Left lobe of liver (tissue), 2 donors: Measurements from ENCODE around the gene STAG2. TPM values are rescaled to one million over a fixed set of nuclear protein-coding genes. Genes with fewer than 3 reads are reported as not detected.
"Not testable (repeated sequence)": the region's sequence is repeated elsewhere in the genome, so short reads cannot be mapped to it uniquely, and the experiment has no call there.

Experiments used
- ATAC-seq: fragments of 200-7000 bp; cut with Tn5 transposase; one replicate; pipeline ENCODE4 v1.9.1; 2020; ENCODE audit warnings: mild to moderate bottlenecking, moderate library complexity
- DNase-seq: peaks from one replicate; pipeline ENCODE4 v3.0.0-alpha.2; 2020; ENCODE audit warnings: low spot score
- total RNA-seq: library from RNA; stranded (reverse); gene quantifications from one replicate; pipeline ENCODE4 v1.2.1, GENCODE V29; 2021
- donor health status: DM: no; HTN: no; CAD: no; lungs with moderate emphysema.
- donor health status: DM: no; HTN: yes; CAD: no.

The STAG2 gene
- total RNA-seq, 1 donor from 2014 or later = 15.2 TPM

DNA sequence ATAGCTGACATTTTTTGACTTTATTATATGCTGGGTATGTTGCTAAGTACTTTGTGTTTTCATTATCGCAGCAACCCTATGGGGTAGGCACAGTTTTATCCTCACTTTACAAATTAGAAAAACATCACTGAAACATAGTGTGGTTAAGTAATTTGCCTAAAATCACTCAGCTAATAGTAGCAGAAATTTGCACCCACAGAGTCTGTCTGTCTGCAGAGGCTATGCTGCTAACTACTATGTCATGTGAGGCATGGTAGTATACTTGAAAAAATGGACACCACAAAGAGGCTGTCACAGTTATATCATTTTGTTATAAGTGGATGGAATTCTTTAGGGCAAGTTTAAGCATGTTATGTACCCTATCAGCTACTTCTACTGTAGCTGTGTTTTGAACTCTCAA is 69.0 kb downstream of the STAG2 start:
- ATAC-seq = no peak
- no peak for DNase-seq

DNA sequence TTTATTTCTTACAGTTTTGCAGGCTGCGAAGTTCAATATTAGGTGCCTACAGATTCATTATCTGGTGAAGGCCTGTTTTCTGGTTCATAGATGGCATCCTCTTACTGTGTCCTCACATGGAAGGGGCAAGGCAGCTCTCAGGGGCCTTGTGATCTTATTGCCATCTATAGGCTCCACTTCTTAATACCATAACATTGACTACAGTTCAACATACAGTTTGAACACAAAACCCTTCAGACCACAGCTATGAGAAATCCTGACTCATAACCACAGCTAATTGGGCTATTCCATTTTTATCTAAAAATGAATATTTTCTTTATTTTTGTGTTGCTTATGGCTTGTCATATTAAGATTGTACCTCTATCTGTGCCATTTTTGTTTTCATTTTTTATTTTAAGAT is 72.3 kb downstream of the STAG2 start:
- ATAC-seq = no peak
- DNase-seq = no peak

DNA sequence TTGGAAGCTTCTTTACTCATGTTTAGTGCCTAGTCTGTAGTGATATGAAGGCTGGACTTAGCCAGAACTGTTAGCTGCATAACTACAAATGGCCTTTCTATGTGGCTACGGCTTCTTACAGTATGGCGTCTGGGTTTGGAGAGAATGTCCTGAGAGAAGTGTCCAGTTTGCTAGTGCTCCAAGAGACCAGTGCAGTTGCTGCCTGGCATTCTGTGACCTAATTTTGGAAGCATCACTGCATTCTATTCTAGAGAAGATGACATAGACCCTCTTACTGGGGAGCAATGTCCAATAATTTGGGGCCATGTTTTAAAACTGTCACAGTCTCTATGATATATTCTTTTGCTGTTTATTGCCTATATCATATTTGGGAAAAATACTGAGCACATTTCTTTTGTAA is 74.2 kb downstream of the STAG2 start:
- no peak for ATAC-seq
- no peak for DNase-seq

DNA sequence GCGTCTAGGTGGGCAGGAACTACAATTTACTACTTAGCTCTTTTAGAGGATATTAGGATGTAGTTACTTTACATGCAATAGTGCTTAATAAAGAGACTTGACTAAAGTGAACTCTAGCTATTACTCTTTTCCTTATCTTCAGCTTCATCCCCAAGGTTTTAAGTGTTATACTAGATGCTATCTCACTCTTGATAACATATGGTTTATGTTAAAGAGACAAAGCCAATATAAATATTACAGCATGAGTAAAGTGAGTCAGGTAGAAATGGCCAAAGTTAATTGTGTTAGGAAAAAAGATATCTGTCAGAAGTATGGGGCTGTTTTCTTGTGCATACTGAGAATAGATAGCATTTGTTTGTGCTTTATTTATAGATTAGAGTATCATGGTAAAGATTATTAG is 80.5 kb downstream of the STAG2 start:
- no peak for ATAC-seq

DNA sequence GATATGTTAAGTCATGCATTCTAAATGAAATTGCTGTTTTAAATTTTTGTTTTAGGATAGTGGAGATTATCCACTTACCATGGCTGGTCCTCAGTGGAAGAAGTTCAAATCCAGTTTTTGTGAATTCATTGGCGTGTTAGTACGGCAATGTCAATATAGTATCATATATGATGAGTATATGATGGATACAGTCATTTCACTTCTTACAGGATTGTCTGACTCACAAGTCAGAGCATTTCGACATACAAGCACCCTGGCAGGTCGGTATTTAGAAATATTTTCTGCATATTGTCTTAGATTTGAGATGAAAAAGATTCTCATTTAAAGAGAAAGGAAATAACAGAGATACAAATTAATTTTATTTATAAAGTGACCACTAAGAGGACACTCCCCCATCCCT is 83.6 kb downstream of the STAG2 start:
- DNase-seq (no peak), ATAC-seq (no peak)

More for the DNA sequence above, 80.5 kb downstream of the STAG2 start:
- DNase-seq = no peak

DNA sequence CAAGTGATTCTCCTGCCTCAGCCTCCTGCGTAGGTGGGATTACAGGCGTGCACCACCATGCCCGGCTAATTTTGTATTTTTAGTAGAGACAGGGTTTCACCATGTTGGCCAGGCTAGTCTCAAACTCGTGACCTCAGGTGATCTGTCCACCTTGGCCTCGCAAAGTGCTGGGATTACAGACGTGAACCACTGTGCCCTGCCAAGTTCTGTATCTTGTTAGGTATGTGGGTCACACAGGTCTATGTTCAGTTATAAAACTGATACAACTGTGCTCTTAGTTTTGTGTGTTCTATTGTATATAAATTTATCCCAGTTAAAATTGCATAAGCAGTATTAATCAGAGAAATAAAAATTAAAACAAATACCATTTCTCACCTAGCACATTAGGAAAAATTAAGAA is 122.9 kb downstream of the STAG2 start:
- ATAC-seq = peak; percentile 68
- not testable (repeated sequence) for DNase-seq

DNA sequence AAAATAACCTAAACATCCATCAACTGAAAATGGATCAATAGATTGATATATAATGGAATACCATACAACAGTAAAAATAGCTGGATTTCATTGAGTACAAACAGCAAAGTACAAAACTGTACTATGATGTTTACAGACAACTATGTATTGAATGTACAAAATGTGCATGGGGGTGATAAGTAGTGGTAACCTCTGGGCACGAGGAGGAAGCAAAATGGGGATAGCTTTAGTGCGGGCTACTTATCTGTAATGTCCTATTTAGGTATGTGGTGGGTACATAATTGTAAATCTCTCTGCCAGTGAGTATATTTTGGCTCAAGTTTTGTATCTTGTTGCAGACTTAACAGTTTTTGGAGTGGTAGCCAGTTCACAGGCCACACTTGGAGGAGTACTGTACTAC is 123.6 kb downstream of the STAG2 start:
- ATAC-seq (no peak), DNase-seq (no peak)

DNA sequence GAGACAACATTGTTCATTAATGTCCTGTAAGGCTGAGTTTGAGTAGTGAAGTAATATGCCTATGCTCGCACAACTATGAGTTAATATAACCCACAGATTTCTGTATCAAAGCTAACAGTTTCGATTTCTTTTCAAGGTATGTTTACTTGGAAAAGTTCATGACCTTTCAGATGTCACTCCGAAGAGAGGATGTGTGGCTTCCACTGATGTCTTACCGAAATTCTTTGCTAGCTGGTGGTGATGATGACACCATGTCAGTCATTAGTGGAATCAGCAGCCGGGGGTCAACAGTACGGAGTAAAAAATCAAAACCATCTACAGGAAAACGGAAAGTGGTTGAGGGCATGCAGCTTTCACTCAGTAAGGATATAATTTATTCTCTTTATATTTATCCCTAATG is 124.9 kb downstream of the STAG2 start:
- no peak for DNase-seq
- ATAC-seq = peak; percentile 67

DNA sequence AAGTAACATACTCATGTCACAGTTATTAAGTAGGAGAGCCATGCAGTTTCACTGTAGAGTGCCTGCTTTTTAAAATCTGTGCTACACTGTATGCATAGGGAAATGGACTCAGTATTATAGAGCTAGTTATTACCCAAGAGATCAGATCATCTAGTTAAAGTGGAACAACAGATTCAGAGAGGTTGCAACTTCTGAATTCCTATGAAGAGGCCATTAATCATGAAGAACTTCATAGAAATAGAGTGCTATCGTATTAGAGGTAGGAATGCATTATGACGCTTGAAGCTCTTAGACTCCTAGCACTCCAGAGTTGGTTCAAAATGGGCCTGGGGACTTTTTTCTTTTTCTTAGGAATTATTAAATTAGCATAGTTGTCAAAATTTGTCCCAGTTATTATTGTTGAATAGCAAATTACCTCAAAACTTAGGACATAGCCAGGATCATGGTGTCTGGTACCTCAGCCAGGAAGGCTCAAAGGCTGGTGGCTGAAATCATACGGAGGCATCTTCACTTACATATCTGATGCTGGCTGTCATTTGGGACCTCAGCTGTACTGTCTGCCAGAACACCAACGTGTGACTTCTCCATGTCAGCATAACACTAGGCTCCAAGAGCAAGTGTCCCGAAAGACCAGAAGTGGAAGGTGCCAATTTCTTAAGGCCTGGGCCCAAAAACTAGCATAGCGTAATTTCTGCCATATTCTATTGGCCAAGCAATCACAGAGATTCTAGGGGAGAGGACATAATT is 125.7 kb downstream of the STAG2 start:
- DNase-seq (no peak), ATAC-seq (no peak)

DNA sequence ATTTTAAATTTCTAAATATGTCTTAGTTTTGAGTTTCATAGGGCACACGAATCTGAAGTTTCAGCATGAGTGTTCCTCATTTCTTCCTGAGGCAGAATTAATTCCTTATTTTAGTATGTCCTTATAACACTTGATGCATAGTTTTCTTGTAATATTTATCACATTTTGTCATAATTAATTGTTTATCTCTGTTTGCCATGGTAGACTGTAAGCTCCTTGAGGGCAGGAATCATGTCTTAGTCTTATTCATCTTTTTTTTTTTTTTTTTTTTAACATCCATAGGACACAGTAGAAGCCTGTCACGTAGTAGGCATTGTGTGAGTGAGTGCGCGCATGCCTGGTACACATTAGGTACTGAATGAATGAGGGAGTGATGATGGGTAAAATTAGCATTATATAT is 131.7 kb downstream of the STAG2 start:
- ATAC-seq (no peak), DNase-seq (no peak)

DNA sequence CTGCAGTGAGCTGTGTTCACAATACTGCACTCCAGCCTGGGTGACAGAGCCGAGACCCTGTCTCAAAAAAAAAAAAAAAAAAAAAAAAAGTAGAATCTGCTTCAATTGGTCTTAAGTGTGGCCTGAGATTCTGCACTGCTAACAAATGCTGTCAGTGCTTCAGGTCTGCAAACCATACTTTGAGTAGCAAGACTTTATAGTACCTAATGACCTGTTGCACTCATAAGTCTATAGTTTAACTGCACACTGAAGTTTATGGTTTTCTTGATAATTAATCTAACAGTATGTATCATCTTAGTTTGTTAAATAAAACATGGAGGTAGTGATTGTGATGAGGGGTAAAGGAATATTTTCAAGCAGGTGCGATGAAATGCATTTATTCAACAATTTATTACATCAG is 135.6 kb downstream of the STAG2 start:
- no peak for DNase-seq
- no peak for ATAC-seq

DNA sequence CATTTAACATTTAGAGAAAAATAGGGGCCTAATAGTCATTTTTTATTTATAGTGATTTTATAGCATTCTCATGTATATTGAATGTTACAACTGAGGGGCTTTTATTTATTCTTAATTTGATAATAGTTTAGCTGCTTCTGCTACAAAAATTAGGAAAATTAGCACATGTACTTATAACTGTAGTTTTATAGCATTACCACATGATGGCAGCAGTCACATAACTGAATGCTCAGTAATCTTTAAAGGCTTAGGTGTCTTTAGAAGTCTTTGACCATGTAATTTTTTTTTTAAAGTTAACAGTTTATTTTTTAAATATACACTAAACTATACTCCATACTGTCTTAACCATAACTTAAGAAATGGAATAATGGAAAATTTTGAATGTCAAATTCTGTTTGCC is 136.6 kb downstream of the STAG2 start:
- DNase-seq = no peak

DNA sequence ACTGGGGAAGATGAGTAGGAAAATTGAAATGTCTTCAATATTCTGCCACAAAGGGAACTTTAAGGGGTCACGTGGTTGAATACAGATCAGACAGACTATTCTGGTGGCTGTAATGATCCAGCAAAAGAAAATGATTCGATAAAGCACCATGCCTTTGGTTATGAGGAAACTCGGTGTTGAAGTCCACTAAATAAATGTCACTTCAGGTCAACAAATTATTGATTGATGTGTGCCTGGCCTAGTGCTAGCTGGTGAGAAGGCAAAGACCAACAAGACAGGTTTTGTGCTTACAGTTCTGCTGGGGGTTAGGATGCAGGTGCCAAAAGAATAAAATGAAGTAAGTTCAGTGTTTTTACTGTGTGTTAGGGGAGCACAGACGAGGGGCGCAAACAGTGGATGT is 142.5 kb downstream of the STAG2 start:
- DNase-seq = no peak

More for the DNA sequence above, 136.6 kb downstream of the STAG2 start:
- ATAC-seq = peak; percentile 67

DNA sequence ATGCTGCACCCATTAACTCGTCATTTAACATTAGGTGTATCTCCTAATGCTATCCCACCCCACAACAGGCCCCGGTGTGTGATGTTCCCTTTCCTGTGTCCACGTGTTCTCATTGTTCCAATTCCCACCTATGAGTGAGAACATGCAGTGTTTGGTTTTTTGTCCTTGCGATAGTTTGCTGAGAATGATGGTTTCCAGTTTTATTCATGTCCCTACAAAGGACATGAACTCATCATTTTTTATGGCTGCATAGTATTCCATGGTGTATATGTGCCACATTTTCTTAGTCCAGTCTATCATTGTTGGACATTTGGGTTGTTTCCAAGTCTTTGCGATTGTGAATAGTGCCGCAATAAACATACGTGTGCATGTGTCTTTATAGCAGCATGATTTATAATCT is 143.0 kb downstream of the STAG2 start:
- not testable (repeated sequence) for ATAC-seq, DNase-seq

More for the DNA sequence above, 142.5 kb downstream of the STAG2 start:
- ATAC-seq = peak; percentile 81

DNA sequence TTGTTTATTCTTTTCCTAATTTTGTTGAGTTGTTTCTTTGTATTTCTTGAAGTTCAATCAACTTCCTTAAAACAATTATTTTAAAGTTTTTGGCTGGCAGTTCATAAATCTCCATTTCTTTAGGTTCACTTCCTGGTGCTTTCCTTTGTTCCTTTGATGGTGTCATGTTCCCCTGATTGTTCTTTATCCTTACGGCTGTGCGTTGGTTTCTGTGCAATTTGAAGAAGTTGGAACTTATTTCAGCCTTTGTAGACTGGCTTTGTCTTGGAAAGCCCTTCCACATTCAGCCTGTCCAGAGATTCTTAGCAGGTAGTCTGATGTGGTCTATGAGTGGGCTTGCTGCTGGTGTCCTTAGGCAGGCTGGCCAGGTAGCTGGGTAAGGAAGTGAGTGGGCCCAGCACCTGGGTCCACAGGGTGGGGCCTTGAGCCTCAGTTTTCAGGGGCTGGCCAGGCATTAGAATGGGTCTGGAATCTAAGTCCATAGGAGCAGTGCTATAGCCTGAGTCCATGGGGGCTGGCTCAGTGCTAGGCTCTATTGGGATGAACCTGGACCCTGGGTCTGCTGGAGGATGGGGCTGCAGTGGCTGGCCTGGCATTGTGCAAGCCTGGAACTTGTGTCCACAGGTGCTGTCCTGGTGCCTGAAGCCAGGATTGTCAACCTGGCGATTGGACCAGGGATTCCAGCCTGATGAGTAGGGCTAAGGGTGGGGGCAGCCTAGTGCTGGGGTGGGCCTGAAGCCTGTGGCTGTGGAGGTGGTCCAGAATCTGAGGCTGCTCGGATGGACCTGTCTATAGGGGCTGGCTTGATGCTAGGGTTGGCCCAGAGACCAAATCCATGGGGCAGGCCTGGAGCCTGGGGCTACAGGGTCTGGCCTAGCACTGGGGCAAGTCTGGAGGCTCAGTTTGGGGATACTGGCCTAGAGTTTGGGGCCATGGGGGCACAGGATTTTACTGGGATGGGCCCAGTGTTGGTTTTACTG is 152.4 kb downstream of the STAG2 start:
- ATAC-seq = no peak
- no peak for DNase-seq

DNA sequence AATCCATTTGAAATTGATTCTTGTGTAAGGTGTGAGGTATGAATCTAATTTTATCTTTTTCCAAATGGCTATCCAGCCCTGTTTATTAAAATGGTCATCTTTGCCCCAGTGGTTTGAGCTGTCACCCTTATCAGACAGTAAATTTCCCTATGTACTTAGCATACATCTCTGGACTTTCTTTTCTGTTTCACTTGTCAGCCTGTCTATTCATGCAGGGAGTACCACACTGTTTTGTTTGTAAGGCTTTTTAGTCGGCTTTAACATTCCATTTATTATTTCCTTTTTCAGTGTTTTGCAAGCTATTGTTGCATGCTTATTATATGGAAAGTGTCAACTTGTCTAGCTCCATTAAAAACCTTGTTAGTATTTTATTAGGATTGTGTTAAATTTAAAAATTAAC is 155.8 kb downstream of the STAG2 start:
- DNase-seq (no peak), ATAC-seq (no peak)

DNA sequence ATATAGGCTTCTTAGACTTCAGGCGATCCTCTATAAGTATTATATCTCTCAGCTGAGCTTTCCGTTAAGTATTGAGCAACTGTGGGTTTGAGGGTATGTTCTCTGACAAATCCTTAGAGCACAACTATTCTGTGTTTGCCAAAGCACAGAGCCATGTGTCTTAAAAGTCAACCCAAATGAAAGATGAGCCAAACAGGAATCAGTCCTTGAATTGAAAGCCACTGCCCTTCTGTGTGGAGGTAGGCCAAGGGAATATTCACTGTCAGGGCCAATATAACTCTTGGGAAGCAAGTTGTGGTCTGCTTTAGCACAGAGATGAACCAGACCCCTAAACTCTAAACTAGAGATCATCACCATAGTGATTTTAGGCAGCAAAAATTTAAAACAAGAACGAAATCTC is 164.0 kb downstream of the STAG2 start:
- no peak for ATAC-seq
- no peak for DNase-seq

DNA sequence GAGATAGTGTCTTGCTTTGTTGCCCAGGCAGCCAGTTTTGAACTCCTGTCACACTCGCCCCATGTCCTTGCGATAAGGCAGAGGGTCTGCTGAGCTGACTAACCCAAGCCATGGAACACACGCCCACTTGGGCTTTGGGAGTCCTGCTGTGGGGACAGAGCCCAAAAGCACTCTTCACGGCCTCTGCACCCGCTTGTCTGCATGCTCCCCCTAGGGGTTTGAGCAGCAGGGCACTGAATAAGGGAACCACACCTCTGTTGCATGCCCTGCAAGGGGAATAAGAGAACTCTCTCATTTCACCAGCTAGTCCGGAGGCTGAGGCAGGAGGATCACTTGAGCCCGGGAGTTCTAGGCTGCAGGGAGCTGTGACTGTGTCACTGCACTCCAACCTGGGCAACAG is 166.0 kb downstream of the STAG2 start:
- DNase-seq (no peak), ATAC-seq (no peak)

DNA sequence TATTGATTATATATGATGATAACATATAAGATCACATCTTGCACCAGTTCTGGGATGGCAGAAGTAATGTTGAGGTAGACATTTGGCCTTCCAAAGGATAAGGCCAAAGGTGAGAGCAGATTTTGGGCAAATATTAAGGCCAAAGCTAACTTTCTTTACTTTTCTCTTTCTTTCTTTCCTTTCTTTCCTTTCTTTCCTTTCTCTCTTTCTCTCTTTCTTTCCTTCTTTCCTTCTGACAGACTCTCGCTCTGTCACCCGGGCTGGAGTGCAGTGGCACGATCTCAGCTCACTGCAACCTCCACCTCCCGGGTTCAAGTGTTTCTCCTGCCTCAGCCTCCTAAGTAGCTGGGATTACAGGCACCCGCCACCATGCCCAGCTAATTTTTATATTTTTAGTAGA is 170.9 kb downstream of the STAG2 start:
- not testable (repeated sequence) for DNase-seq, ATAC-seq

DNA sequence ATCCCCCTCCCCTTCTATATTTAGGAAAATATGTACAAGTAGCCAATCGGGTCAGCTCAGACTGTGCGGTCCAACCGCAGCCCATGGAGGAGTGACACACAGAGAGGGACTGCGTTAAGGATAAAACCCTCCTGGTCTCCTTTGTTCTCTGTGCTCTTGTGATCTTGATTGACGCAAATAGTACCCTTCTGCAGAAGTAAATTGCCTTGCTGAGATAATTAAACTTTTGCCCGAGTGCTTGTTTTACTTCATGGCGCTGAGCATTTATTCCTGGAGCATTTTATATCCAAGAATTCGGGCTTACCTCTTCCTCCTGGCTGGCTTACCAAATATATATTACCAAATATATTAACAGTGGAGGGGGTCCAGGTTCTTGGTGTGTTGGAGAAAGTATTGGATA is 184.2 kb downstream of the STAG2 start:
- DNase-seq = no peak
- ATAC-seq = no peak

DNA sequence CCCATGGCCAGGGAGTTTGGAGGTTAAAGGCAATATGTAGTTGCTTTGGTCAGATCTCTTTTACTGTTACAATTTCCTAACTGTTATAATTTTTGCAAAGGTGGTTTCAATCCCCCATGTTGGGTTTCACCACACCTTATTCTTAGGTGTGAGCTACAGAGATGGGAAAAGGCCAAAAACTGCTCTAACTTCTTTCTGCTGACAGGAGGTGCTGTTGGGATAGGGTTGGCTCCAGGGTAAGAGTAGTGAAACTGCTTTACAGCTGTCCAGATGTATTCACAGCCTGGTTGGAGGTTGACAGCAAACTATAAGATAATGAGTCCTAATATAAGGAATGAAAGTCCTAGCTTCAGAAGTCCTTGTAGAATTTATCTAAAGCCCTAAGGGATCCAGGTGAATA is 189.7 kb downstream of the STAG2 start:
- ATAC-seq = no peak
- no peak for DNase-seq
